Transverse colon (tissue), 4 donors: ENCODE data around the gene SLC14A1. TPM values are rescaled to one million over a fixed set of nuclear protein-coding genes. Genes with fewer than 3 reads are reported as not detected.

Source experiments
- DNase-seq: peaks from one replicate; pipeline ENCODE4 v3.0.0-alpha.2; 2019
- H3K27ac ChIP-seq, 4 donors: fragments of 200-600 bp; sonication (generic); 2 replicates each; pipeline ENCODE4 v1.5.1; 2016 to 2018; ENCODE audit warnings: inconsistent platforms in 4 of 4
- H3K27me3 ChIP-seq: fragments of 200-600 bp; sonication (generic); 2 replicates; pipeline ENCODE4 v1.5.1; 2017; ENCODE audit warnings: inconsistent platforms
- H3K36me3 ChIP-seq, 4 donors: fragments of 200-600 bp; sonication (generic); 2 replicates each; pipeline ENCODE4 v1.5.1; 2017 to 2019; ENCODE audit warnings: inconsistent platforms in 4 of 4
- H3K4me1 ChIP-seq, 4 donors: fragments of 200-600 bp; sonication (generic); 2 replicates each; pipeline ENCODE4 v1.5.1; 2017 to 2020; ENCODE audit warnings: inconsistent platforms in 4 of 4
- H3K4me3 ChIP-seq, 4 donors: fragments of 200-600 bp; sonication (generic); 1 replicate in 1 of 4; 2 replicates in 3 of 4; pipeline versions ENCODE4 v1.5.1 to v1.6.1; 2017 to 2019; ENCODE audit warnings: inconsistent platforms in 4 of 4
- H3K9me3 ChIP-seq, 2 donors: fragments of 200-600 bp; sonication (generic); 2 replicates each; pipeline ENCODE4 v1.5.1; 2017 to 2019; ENCODE audit warnings: inconsistent platforms in 2 of 2
- EP300 ChIP-seq: sonication (generic); formaldehyde crosslinking; IDR thresholded peaks from one replicate; pipeline ENCODE4 v1.6.1; 2017; ENCODE audit warnings: antibody characterized with exemption, low read depth
- POLR2A ChIP-seq: fragments of 450-650 bp; IDR thresholded peaks from one replicate; pipeline ENCODE4 v1.6.1; 2016; ENCODE audit warnings: antibody characterized with exemption, mild to moderate bottlenecking, moderate library complexity
- POLR2AphosphoS5 ChIP-seq, 3 donors: sonication (generic); formaldehyde crosslinking; IDR thresholded peaks; one replicate each; pipeline ENCODE4 v1.6.1; 2016; ENCODE audit warnings: antibody characterized with exemption in 3 of 3
- WGBS, 2 donors: methylation state at CpG; one replicate each; pipeline ENCODE4 v1.1.5; 2018; ENCODE audit warnings: low coverage in 1 of 2; 5-methylcytosine and 5-hydroxymethylcytosine counted together
- in situ Hi-C, 4 donors: fragments of 200-750 bp; cut with MboI; loops; one replicate each; pipeline versions ENCODE4 v1.15.0 to v1.15.1; 2017; ENCODE audit warnings: low sequenced_read_pairs in 3 of 4, low pct_ligation_motif_present in 1 of 4, low pct_unique_long_range_greater_than_20kb in 1 of 4
- intact Hi-C: fragments of 100-400 bp; cut with DNase I; formaldehyde crosslinking; loops from one replicate; pipeline ENCODE4 v1.15.1; 2023; ENCODE audit warnings: low total_unique reads
- total RNA-seq, 4 donors: library from RNA; depleted of rRNA; stranded (reverse); fragments of >200 nt; gene quantifications; one replicate each; pipeline ENCODE4 v1.1.0, GENCODE V29; 2016
- TF ChIP-seq, protein P1 (sequence below), 5 experiments: fragments of 200-600 bp in 3 of 5; fragments of 450-650 bp in 2 of 5; sonication (generic) in 3 of 5; IDR thresholded peaks; 1 replicate in 2 of 5; 2 replicates in 3 of 5; pipeline ENCODE4 v1.5.1; 2016 to 2017; ENCODE audit warnings: antibody characterized with exemption in 5 of 5, inconsistent platforms in 3 of 5, mild to moderate bottlenecking in 2 of 5, moderate library complexity in 1 of 5

SLC14A1 gene
- total RNA-seq, 4 donors from 2014 or later = 0.75 to 2.9 (median 0.95) TPM; not detected in 1

DNA sequence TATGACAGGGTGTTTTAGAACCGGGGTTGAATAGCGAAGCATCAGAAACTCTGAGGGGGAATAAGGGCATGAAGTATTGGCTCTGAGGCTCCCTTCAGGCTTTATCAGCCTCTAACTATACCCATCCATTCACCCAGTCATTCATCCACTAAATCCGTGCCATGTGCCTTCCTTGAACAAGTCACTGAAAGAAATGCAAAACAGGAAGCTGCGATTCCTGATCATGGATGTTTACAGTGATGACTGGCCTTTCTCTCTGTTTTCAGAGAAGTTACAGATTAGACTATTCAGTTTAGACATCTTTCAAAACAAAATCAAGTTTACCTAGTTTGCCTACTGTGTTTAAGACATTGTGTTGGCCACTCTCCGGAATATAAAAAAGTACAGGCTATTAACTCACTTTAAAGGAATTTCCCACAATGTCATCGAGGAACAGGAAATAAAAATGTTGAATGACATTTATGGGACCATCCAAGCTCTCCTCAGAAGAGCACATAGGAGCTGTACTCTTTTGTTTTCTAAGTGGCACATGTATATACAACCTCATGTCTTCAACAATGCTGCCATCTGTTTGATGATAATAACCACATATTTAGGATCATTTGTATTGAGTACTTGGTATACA lies 43.8 kb upstream of the SLC14A1 start:
- no peak for DNase-seq
- in situ Hi-C loops = no loop called here

DNA sequence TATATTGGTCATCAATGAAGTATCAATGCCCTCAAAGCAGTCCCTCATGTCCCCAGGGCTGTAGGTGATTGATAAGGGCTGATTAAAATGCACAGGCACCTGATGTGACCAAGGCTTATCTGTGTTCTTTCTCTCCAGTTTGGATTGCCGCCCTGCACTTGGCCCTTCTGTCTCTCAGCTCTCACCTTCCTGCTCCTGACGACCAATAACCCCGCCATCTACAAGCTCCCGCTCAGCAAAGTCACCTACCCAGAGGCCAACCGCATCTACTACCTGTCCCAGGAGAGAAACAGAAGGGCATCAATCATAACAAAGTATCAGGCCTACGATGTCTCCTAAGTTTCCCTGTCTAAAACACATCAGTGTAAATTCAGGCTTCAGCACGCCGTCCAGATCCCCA lies 41.8 kb upstream of the SLC14A1 start:
- Histone ChIP-seq H3K36me3 (no peaks in the 10 kb centered on the region), H3K4me3 (no peak overlapping the region), H3K27me3 (no peaks in the 10 kb centered on the region), H3K27ac (no peak overlapping the region), H3K9me3 (no peaks in the 10 kb centered on the region), H3K4me1 (no peaks in the 10 kb centered on the region)
- in situ Hi-C loops = no loop called here
- WGBS, 2 donors = 78 to 90% methylated on average over 3 to 8 of the region's 8 CpGs
- TF ChIP-seq, protein P1, sequence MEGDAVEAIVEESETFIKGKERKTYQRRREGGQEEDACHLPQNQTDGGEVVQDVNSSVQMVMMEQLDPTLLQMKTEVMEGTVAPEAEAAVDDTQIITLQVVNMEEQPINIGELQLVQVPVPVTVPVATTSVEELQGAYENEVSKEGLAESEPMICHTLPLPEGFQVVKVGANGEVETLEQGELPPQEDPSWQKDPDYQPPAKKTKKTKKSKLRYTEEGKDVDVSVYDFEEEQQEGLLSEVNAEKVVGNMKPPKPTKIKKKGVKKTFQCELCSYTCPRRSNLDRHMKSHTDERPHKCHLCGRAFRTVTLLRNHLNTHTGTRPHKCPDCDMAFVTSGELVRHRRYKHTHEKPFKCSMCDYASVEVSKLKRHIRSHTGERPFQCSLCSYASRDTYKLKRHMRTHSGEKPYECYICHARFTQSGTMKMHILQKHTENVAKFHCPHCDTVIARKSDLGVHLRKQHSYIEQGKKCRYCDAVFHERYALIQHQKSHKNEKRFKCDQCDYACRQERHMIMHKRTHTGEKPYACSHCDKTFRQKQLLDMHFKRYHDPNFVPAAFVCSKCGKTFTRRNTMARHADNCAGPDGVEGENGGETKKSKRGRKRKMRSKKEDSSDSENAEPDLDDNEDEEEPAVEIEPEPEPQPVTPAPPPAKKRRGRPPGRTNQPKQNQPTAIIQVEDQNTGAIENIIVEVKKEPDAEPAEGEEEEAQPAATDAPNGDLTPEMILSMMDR (IDR thresholded peaks at IDR 0.05) = no peak
- TF ChIP-seq EP300 (no peak), POLR2AphosphoS5 (IDR thresholded peaks at IDR 0.05) (no peak), POLR2A (no peak)
- no peak for DNase-seq
- intact Hi-C loops = no loop called here

More for the DNA sequence above, 43.8 kb upstream of the SLC14A1 start:
- H3K9me3 ChIP-seq = no peaks in the 10 kb centered on the region
- intact Hi-C loops = no loop called here
- 71 to 73% methylated on average over 4 to 6 of the region's 6 CpGs for whole genome bisulfite sequencing, 2 donors
- no peak for TF ChIP-seq EP300
- TF ChIP-seq, protein P1 (IDR thresholded peaks at IDR 0.05) = no peak
- no peak for TF ChIP-seq POLR2AphosphoS5 (IDR thresholded peaks at IDR 0.05)
- no peak for TF ChIP-seq POLR2A
- no peaks in the 10 kb centered on the region for H3K27me3 ChIP-seq
- no peaks in the 10 kb centered on the region for H3K36me3 ChIP-seq
- no peak overlapping the region for H3K4me3 ChIP-seq
- no peak overlapping the region for H3K27ac ChIP-seq
- H3K4me1 ChIP-seq = no peaks in the 10 kb centered on the region

DNA sequence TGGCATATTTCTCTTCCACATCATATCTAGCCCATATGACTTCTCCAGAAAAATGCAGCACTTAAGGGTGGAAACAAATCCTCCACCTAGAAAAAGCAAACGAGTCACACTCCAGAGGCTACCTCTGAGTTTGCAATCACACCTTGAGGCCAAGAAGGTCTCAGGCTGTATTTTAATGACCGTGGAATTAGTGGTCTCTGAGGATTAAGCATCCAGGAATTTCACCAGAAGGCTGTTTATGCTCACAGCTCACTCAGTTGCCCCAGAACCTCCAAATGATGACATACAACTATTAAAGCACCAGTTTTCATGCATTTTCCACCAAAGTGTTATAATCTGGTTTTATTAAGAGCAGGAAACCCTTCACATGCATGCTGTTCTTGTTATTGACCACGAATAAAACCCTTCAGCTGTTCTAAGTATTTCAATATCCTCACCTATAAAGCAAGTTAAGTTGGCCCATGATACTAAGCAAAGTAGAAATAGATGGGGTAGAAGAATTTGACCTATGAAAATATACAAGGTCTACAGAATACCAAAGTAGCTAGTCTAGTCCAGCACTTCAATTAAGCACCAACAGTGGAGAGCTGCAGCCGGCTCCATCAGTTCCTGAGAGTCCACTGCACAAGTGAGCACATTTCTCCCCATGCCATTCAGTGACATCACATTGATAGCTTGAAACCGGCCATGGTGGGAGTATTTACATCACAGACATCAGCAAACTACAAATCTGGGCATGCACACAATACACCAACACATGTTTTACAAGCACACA lies 39.5 kb upstream of the SLC14A1 start:
- in situ Hi-C loops = no loop called here
- H3K4me1 ChIP-seq = no peaks in the 10 kb centered on the region

More for the DNA sequence above, 39.5 kb upstream of the SLC14A1 start:
- no peaks in the 10 kb centered on the region for H3K36me3 ChIP-seq
- H3K27me3 ChIP-seq = no peaks in the 10 kb centered on the region
- no peak for DNase-seq
- intact Hi-C loops = no loop called here
- TF ChIP-seq, protein P1 (IDR thresholded peaks at IDR 0.05) = no peak
- TF ChIP-seq POLR2AphosphoS5 (IDR thresholded peaks at IDR 0.05) = no peak
- no peak for TF ChIP-seq EP300
- TF ChIP-seq POLR2A = no peak
- WGBS, 2 donors = 70 to 71% methylated on average over 4 to 5 of the region's 5 CpGs
- no peaks in the 10 kb centered on the region for H3K9me3 ChIP-seq
- H3K4me3 ChIP-seq = no peak overlapping the region
- no peak overlapping the region for H3K27ac ChIP-seq
